Measurements from ENCODE around the gene RASSF1.

Gene RASSF1

DNA sequence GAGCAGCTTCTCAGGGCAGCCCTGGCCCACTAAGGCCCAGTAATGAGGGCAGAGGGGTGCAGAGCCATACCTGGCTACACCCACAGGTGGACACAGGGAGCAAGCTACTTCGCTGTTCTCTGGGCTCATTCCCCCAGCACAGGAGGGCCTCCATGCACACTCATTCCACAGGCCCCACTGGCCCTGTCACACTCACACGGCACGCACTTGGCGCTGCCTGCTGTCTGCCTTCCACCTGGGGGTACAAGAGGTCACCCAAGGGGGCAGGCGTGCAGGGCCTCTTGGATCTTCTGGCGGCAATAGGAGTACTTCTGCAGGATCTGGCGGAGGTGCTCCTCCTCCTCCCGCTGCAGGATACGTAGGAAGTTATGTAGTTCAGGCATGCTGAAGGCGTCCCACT is 10.3 kb downstream of the RASSF1 start:
- no peak overlapping the region for H3K4me3 ChIP-seq
- H3K27ac ChIP-seq, result no peak overlapping the region

DNA sequence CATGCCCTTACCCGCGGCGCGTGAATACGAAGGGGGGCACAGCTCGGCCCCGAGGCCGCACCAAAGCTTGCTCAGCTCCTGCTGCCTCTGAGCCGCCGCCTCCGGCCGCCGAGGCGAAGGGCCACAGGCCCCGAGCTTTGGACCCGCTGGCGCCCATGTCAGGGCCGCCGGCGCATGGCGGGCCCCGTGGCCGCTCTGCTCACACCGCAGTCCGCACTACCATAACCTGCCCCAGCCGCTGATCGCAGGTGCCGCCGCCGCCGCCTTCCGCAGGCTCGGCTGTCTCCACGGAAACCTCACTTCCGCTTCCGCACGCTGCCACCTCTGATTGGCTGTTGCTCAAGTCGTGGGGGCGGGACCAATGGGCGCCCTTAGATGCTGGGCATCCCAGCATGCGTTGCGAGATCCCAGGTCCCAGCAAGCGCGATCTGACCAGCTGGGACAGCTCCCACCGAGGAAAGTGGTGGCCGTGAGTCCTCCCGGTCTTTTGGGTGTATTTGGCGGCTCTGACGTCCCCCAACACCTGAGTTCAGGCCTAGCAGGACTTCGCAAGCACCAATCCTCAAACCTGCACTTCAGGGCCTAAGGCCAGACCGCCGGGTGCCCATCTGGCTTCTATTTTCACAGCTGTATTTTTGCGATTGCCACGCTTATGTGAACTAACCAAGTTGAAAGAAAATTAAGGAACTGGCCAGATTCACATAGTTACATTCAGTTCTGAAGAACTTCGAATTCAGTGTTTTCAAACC is 12.5 kb downstream of the RASSF1 start, which contains the start of gene TUSC2:
Gene TUSC2 (minus strand): TSS at position 281 of the 749 bp plus-strand sequence. CDS start 124 bp downstream, at position 157.
- Histone ChIP-seq H3K27ac (peak within 1 kb of the TSS; percentile 6 to 94 (median 86)), H3K4me3 (peak within 1 kb of the TSS; percentile 66 to 95 (median 90))

DNA sequence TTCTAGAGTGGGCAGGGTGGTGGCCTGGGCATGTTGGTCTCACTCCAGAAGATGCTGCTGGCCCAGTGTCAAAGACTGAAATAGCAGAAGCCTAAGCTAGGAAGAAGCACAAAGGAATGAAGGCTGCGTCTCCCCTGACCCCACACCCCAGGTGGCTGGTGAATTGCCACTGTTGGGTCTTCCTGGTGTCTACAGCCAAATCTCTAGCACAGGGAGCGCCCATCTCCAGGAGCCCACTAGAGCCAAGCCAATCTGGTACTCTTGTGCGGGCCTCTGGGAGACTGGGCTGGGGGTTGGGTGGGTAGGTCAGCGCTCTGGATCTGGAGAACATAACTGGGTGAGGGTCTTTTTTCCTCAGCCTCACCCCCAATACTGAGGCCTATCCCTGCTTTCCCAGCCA is 13.5 kb downstream of the RASSF1 start:
- peak overlapping the region in 16 of 21 experiments; percentile 70 to 94 (median 88) for H3K27ac ChIP-seq
- H3K4me3 ChIP-seq, result peak overlapping the region; percentile 66 to 95 (median 90)

DNA sequence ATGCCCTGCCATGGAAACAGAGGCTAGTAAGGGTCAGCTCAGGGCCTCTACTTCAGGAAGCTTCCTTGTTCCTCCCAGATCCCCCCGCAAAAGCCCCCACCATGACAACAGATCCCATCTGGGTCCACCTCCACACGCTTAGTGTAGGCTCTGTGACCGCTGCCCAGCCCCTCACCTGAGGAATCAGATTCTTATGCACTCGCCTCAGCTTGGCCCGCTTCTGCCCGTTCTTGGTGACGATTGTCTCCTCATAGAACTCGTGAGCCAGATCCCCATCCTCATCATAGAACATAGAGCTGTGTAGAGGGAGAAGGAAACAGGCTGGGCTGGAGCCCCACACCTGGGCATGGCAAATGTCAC is 14.5 kb downstream of the RASSF1 start:
- Histone ChIP-seq H3K27ac (peak overlapping the region in 1 of 21 experiments; percentile 32), H3K4me3 (no peak overlapping the region)

DNA sequence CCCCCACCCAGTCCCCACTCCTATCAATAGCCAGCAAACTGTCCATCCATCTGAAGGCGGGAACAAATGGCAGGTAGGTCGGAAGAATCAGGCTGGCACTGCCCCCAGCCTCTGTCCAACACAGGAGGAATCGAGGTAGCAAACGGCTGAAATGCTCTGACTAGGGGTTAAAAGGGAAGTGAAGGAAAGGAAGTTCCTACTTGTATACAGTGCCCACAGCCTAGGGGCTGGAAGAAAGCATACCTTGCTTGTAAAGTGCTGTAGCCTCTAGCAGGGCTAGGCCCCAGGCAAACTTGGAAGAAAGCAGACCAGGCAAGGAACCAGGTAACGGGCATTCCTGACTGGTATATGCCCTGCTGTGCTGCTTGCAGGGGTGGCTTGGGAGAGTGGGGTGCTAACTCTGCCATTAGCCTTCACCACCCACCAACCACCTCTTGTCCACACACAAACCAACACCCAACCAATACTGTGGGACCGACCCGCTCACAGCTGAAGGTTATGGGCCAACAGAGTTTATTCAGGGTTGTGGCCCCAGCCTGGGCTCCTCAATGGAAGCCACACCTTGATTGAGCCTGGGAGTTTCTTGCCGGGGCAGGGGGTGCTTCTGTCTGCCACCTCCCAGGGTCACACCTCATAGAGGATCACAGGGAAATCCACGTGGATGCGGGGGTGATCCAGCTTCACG is 15.0 kb downstream of the RASSF1 start:
- peak overlapping the region in 5 of 21 experiments; percentile 32 to 98 (median 44) for H3K27ac ChIP-seq
- no peak overlapping the region for H3K4me3 ChIP-seq

DNA sequence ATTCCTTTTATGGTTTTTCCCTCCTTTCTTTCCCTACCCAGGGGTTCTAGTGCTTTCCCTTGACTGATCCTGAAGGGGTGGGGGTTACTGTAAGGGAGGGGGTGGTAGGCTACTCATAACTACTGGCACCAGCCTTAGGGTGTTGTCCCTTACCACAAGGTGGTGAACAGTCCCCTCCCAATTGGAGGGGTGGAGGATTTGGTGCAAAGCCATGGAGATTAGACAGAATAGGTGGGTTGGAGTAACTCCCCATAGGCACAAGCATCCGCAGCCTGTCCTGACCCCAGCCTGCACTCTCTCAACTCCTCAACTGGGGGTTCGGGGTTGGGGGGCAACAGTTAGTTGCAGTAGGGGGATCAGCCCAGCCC is 15.5 kb downstream of the RASSF1 start:
- peak overlapping the region in 9 of 21 experiments; percentile 5 to 98 (median 44) for H3K27ac ChIP-seq

DNA sequence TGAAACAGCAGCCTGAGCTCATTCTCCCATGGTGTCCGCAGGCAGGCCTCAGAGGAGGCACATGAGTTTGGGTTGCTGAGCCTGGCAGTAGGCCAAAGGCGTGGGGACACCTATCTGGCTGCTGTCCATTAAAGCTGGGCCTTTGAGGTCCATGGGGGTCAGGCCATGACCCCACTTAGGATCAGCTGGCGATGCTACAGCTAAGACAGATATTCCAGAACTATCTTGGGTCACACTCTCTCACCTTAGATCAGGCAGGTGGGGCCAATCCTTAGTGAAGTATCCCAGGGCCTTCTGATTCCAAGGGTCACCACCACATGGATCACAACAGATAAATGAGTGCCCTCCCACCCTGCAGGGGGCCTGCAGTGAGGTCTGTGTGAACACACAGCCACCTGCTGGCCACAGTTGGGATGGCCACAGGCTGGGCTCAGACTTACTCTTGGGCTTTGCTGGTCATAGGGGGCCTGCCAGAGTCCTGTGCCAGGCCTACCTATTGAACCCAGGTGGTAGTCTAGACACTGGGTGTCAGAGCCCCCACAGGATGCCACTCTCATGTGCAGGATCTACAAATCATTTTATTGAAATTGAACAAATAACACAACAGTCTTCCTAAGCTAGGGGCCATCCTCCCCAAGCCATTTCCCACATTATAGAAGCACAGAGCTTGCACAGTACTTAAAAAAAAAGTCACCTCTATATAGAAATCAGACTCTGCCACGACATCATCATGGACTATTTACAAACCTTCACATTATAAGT is 16.1 kb downstream of the RASSF1 start:
- H3K4me3 ChIP-seq, result no peak overlapping the region
- peak overlapping the region in 18 of 21 experiments; percentile 36 to 99 (median 98) for H3K27ac ChIP-seq

More for the DNA sequence above, 15.5 kb downstream of the RASSF1 start:
- no peak overlapping the region for H3K4me3 ChIP-seq

DNA sequence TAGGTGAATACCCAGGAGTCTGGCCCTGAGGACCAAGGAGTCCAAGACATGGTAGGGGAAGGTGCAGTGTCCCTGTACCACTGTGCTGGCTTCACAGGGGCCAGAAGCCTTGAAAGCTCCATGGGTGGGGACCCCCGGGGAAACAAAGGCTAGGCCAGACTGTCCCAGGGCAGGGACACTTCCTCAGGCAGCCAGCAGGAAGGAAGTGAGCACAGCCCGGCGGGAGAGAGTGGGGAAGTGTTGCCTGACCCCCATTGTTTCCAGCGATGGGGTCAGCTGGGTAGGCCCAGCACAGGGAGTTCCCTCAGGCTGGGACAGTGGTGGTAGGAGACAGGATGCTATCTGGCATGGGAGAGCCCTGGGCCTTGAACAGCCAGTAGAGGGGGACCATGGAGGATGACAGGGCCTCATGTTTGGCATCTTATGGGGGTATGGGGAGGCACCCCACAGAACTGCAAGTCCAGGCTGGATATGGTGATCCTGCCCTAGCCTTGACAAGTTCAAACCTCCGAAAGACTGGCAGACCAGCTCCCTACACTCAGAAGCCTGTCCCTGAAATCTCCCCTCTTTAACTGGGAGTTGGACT is 16.9 kb downstream of the RASSF1 start:
- H3K27ac ChIP-seq, result peak overlapping the region in 20 of 21 experiments; percentile 36 to 99 (median 97)
- no peak overlapping the region for H3K4me3 ChIP-seq

DNA sequence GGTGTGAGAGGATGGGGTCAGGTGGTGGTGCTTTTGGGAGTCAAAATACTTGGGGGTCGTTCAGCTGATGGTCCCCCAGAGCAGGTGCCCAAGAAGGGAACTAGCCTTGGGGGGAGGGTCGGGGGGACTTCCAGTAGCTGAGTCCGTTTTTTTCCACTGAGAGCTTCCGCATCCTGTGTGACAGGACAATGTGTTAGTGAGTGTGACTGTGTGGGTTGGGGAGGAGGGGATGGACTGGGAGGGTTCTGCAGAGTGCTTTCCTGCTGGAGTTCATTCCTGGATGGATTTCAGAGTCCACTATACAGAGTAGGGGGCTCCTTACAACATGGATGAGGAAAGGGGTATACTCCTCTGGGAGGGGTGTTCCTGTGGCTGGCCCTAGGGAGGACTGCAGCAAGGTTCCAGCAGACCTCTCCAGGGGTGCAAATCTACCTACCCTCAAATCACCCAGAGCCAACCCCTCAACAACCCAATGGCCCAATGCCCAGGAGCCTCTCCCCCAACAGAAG is 17.5 kb downstream of the RASSF1 start:
- peak overlapping the region in 1 of 7 experiments; percentile 71 for H3K4me3 ChIP-seq
- peak overlapping the region in 20 of 21 experiments; percentile 21 to 99 (median 97) for H3K27ac ChIP-seq

DNA sequence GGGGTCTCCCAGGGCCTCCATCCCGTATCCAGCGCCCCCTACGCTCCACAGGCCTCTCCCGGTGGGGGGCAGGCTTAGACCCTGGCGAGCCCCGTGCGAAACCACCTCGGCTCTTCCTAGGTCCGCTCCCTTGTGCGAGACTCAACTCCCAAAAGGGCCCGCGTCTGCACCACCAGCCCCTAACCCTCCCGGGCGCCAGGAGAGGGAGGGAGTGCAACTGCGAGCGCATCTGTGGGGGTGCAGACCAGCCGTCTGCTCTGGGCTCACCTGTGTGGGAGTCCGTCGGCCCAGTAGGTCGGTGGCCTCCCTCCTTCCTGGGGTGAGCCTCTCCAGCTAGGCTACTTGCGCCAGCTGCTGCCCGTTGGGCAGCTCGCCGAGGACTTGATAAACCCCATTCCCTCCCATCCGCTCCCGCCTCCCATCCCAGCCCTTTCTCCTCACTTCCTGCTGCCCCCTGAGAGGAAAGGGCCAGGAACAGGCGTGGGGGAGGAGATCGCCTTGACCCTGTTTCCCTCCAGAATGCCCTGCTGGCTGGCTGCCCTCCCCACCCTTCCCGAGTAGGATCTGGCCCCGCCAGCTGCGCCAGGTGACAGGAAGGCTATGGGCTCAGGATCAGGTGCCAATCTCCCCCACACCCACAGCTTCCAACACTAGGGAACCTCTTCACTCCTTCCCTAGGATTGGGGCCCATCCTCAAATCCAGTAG is 18.1 kb downstream of the RASSF1 start, which contains the start of gene HYAL2:
Gene HYAL2 (minus strand): TSS at position 360 of the 706 bp plus-strand sequence. CDS start 2,256 bp downstream, outside the sequence.
- peak within 1 kb of the TSS; percentile 57 to 92 (median 63) for H3K4me3 ChIP-seq
- peak within 1 kb of the TSS; percentile 86 to 99 (median 97) for H3K27ac ChIP-seq

DNA sequence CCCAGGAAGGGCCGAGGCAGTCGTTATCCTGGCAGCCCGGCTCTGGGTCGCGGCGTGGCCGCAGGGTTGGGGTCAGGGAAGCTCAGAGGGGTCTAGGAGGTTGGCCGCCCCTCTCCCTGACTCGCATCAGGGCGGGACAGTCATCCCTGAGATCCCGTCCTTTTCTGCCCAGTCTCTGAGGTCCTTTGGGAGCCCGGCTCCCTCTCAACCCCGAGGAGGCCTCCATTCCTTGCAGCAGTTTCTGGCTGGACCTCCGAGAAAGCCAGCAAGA is 18.6 kb downstream of the RASSF1 start:
- peak overlapping the region; percentile 86 to 99 (median 97) for H3K27ac ChIP-seq
- peak overlapping the region; percentile 57 to 92 (median 63) for H3K4me3 ChIP-seq

DNA sequence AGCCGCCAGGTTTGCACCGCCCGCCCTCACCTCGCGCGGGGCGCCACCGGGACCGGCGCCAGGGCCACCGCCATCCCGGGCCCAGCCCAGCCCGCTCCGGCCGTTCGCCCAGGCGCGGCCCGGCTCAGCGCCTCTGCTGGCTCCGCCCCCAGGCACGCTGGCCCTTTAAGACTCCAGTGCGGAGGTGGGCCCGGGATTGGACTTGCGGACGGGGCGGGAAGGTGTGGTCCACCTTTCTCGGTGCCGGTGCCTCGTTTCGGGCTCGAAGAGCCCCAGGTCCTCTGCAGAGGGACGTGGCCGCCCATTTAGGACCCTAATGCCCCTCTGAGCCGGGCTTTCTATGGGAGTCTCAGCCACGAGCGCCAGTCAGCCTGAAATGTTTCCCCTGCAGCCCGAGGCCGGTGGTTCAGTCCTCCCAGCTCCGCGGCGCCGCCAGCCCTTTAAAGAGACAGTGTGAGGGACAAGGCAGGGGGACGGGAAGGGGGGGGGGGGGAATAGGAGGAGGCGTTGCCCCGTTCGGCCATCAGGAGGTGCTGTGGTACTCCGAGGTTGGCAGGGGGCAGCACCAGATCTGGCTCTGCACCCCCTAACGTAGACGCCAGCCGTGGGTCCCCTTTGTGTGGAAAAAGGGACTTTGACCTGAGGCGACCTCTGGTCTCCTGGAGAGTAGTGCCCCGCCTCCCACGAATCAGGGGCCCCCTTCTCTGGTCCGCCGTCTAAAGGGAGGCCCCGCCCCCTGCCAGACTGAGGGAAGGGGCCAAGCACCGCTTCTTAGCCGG is 19.1 kb downstream of the RASSF1 start:
- peak overlapping the region; percentile 57 to 92 (median 63) for H3K4me3 ChIP-seq
- peak overlapping the region; percentile 86 to 99 (median 97) for H3K27ac ChIP-seq

DNA sequence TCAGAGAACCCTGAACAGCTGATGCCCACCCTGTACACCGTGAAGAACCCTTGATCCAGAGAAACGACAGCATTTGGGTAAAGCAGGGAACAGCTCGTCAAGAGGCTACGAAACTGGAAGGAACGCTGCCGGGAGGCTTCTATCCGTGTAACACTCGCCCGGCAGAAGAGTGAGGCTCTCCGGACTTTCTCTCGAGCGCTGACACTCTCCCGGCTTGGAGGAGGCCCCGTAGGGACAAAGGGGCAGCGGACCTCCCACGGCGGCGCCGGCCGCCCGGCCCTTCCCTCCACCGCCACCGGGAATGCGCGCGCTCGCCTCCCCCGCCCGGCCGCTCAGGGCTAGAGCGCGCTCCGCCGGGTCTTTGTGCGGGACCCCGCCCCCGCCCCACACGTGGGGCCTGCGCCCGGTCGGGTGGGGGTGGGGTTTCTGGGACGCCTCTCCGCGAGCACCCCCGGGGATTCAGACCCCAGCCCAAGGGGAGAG is 19.7 kb downstream of the RASSF1 start:
- Histone ChIP-seq H3K27ac (peak overlapping the region; percentile 86 to 99 (median 97)), H3K4me3 (peak overlapping the region; percentile 57 to 92 (median 63))

DNA sequence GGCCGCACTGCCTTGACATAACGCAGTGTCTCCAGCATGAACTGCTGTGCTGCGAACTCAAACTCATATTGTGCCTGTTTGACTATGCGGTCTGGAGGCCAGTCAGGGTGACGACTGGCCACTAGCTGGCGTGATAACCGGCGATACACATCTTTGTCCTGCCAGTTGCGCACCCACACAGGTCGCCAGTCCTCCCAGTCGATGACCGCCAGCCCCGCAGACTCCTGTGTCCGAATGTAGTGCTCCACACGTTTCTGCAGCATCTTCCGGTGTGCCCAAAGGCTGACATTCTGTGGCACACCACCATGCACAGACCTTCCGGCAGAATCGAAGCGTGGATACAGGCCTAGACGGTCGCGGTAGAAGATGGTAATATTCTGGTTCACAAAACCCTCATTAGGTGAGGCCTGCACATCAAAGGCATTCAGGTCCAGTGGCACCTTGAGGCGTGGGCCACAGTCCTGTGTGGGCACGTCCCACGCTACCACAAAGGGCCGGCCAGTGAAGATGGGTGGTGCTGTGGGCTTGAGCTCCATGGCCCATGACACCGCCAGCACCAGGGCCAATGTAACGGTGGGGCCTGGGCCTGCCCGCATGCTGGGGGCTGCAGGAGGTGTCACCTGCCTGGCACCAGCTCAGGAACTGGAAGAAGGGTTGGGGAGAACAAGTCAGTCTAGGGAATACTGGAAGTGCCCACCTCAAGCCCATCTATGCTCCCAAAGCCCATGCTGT is 20.6 kb downstream of the RASSF1 start:
- peak overlapping the region; percentile 57 to 92 (median 63) for H3K4me3 ChIP-seq
- peak overlapping the region in 19 of 21 experiments; percentile 86 to 99 (median 97) for H3K27ac ChIP-seq

DNA sequence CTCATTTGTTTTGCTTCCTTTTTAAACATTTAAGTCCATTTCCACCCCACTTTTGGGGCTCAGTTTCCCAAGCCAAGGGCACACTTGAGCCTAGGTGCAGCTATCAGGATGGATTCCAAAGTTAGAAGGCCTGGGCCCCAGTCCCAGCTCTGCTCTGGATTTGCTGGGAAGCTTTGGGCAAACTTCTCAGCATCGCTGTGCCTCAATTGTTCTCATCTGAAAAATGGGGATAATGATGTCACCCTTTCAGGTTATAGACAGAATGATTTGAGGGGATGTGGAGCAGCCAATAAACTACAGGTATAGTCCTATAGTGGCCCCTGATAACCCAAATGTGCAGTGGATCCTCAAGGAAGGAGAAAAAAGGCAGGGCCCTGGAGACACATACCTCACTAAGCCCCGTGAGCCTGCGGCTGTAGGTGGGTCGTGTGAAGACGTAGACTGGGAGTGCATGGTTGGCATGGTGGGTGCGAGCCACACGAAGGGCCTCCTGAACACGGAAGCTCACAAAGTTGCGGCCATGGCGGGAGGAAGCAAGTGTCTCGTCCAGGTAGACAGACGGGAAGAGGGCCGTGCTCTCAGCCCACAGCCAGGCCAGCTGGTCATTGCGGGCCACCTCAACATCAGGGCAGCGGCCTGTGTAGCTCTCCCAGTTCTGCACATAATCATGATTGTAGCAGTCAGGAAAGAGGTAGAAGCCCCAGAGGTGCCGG is 21.3 kb downstream of the RASSF1 start:
- peak overlapping the region in 12 of 21 experiments; percentile 1 to 98 (median 84) for H3K27ac ChIP-seq

DNA sequence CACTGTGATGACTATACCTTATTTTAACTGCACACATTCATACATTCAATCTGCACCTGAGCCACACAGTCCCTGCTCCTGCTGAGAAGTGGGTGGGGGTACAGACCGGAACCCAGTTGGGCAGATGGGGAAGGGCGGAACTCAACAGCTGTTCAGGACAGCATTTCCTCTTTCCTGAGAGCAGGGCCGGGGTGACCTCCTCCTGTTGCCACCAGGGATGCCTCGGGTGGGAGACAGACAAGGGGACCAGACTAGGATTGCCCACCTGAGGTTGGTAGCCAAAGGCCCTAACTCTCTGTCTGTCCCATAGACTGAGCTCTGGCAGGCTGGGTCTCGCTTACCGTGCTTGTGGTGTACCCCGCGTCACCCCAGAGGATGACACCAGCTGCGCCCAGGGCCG is 22.0 kb downstream of the RASSF1 start:
- H3K27ac ChIP-seq, result peak overlapping the region in 15 of 21 experiments; percentile 1 to 98 (median 83)
- H3K4me3 ChIP-seq, result no peak overlapping the region

More for the DNA sequence above, 21.3 kb downstream of the RASSF1 start:
- H3K4me3 ChIP-seq, result peak overlapping the region in 1 of 7 experiments; percentile 1
